ENCODE data around the gene ZSWIM1.

ZSWIM1 gene

GRCh38 chr20:45880988-45881788, at the start of gene ZSWIM1:
TSS of gene ZSWIM1 (plus strand) at chr20:45881227. CDS start at chr20:45882593, 1,366 bp downstream.
- Mint-ChIP-seq H3K27me3 (no peaks in the 10 kb centered on the region), H3K36me3 (peaks cover 20 to 44% of the 10 kb centered on the region in 2 donors), H3K4me3 (peak within 1 kb of the TSS; percentile 85 to 92), H3K4me1 (peaks cover 21 to 52% of the 10 kb centered on the region in 2 donors), H3K27ac (peak within 1 kb of the TSS; percentile 95), H3K9me3 (no peaks in the 10 kb centered on the region)
- DNase-seq, result peak; percentile 98
- peak; percentile 99 for ATAC-seq (replicated peaks)

DNA sequence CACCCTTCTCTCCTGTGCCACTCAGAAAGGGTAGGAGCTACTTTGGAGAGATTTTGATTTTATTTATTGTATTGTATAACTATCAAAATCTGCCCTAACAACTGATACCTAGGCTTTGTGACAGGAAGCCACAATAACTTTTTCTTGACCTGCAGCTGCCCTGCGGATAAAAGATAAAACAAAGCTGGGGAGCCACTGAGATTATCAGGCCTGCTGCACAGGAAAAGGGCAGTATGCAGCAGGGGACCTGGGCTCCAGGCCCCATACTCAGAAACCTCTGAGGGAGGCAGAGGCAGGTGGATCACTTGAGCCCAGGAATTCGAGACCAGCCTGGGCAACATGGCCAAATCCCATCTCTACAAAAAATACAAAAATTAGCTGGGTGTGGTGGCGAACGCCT, 48.4 kb upstream of the ZSWIM1 start:
- ATAC-seq (replicated peaks), result no peak
- peaks cover 0 to 13% of the 10 kb centered on the region in 2 donors for H3K27me3 Mint-ChIP-seq
- no peak overlapping the region for H3K27ac Mint-ChIP-seq
- H3K4me3 Mint-ChIP-seq, result peak overlapping the region; percentile 80 to 84
- peaks cover 2 to 3% of the 10 kb centered on the region in 2 donors for H3K36me3 Mint-ChIP-seq
- H3K9me3 Mint-ChIP-seq, result no peaks in the 10 kb centered on the region
- no peak for DNase-seq
- H3K4me1 Mint-ChIP-seq, result peaks cover 7 to 10% of the 10 kb centered on the region in 2 donors

GRCh38 chr20:45833030-45833882, 47.8 kb upstream of the ZSWIM1 start, which contains the start of gene SNX21:
TSS of gene SNX21 (plus strand) at chr20:45833799. CDS start at chr20:45833920, 121 bp downstream.
- Mint-ChIP-seq H3K27me3 (peaks cover 0 to 9% of the 10 kb centered on the region in 2 donors), H3K36me3 (peaks cover 2 to 3% of the 10 kb centered on the region in 2 donors), H3K4me3 (peak within 1 kb of the TSS; percentile 80 to 84), H3K9me3 (no peaks in the 10 kb centered on the region), H3K27ac (peak within 1 kb of the TSS; percentile 89), H3K4me1 (peaks cover 7 to 10% of the 10 kb centered on the region in 2 donors)
- ATAC-seq (replicated peaks) (peak; percentile 64 to 75), DNase-seq (no peak)

DNA sequence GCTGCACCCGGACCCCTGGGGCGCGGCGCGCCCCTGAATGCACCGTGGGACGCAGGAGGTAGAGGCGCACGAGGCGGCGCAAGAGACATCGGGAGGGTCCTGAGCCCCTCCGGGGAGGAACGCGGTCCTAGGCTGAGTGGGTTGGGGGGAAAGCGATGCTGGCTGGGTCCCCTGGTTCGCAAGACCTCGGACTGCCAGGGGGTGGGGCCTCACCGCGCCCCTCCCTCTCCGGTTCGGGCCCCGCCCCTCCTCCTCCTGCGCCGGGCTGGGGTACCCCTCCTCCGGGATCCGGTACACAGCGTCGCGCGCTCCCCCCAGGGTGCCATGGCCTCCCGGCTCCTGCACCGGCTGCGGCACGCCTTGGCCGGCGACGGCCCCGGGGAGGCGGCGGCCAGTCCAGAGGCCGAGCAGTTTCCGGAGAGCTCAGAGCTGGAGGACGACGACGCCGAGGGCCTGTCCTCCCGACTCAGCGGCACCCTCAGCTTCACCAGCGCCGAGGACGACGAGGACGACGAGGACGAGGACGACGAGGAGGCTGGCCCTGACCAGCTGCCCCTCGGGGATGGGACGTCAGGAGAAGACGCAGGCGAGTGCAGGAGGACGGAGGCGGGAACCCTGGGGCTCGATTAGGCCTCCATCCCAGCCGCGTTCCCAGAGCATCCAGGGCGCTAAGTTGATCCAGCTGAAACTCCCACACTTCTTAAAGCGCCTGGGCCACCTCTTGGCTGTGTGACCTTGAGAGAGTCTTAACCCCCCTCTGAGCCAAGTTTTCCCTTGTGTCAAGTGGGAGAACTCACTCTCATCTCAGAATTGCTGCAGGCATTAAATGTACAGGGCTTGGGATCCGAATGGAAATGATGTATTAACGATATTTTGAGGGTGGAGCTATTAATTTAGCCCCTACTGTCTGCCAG, 46.9 kb upstream of the ZSWIM1 start:
- H3K9me3 Mint-ChIP-seq, result no peaks in the 10 kb centered on the region
- DNase-seq (no peak), ATAC-seq (replicated peaks) (peak; percentile 69 to 73)
- H3K36me3 Mint-ChIP-seq, result peaks cover 2 to 3% of the 10 kb centered on the region in 2 donors
- H3K27ac Mint-ChIP-seq, result no peak overlapping the region
- peaks cover 0 to 6% of the 10 kb centered on the region in 2 donors for H3K27me3 Mint-ChIP-seq
- H3K4me1 Mint-ChIP-seq, result peaks cover 7 to 10% of the 10 kb centered on the region in 2 donors
- H3K4me3 Mint-ChIP-seq, result peak overlapping the region; percentile 80 to 84

- DNase-seq (no peak), ATAC-seq (replicated peaks) (no peak)
- peak overlapping the region in 1 of 2 donors; percentile 80 for H3K4me3 Mint-ChIP-seq
- no peak overlapping the region for H3K27ac Mint-ChIP-seq
- H3K9me3 Mint-ChIP-seq, result no peaks in the 10 kb centered on the region
- peaks cover 0 to 6% of the 10 kb centered on the region in 2 donors for H3K27me3 Mint-ChIP-seq
- peaks cover 7 to 10% of the 10 kb centered on the region in 2 donors for H3K4me1 Mint-ChIP-seq
- peaks cover 2 to 3% of the 10 kb centered on the region in 2 donors for H3K36me3 Mint-ChIP-seq
These were observed 46.2 kb upstream of the ZSWIM1 start for GRCh38 chr20:45834797-45835161.

- Mint-ChIP-seq H3K27ac (no peak overlapping the region), H3K4me3 (no peak overlapping the region), H3K4me1 (peaks cover 7 to 10% of the 10 kb centered on the region in 2 donors), H3K9me3 (no peaks in the 10 kb centered on the region), H3K27me3 (peaks cover 0 to 6% of the 10 kb centered on the region in 2 donors), H3K36me3 (peaks cover 2 to 3% of the 10 kb centered on the region in 2 donors)
- DNase-seq, result no peak
- ATAC-seq (replicated peaks), result no peak
These were observed 45.7 kb upstream of the ZSWIM1 start for GRCh38 chr20:45835329-45835765.

DNA sequence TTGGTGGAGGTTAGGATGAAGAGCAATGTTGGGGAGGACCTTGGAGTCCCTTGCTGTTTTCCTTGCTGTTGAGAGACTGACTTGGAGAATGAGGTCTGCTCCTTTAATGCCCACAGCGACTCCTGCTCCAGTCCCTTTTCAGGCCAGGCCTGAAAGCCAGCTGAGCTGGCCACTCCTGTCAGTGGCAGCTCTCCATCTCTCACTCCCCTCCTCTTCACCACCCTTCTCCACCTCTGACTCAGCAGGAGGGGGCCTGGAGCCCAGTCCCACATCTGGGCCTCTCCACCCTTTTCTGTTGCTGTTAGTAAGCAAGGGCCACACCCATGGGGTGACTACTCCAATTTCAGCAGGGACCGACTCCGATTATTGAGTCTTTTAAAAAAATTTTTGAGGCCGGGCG, 45.2 kb upstream of the ZSWIM1 start:
- Mint-ChIP-seq H3K9me3 (no peaks in the 10 kb centered on the region), H3K27ac (no peak overlapping the region), H3K36me3 (peaks cover 2 to 3% of the 10 kb centered on the region in 2 donors), H3K4me1 (peaks cover 7 to 10% of the 10 kb centered on the region in 2 donors), H3K27me3 (peaks cover 0 to 6% of the 10 kb centered on the region in 2 donors), H3K4me3 (no peak overlapping the region)
- DNase-seq (no peak), ATAC-seq (replicated peaks) (no peak)

DNA sequence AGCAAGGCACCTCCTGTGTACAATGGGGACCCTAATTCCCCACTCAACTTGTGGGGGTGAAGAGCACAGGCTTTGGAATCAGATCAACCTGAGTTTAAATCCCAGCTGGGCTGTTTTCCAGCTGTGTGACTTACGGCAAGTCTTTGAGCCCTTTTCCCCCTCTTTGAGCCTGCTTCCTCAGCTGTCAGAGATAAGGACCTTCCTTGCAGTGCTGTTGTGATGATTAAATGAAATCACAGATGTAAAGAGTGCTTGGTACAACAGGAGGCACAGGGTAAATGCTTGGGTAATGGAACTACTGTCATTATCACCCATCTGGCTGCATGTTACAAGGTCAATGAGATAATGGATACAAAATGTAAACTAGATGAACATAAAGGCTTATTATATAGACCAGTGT, 44.2 kb upstream of the ZSWIM1 start:
- DNase-seq (no peak), ATAC-seq (replicated peaks) (no peak)
- Mint-ChIP-seq H3K9me3 (no peaks in the 10 kb centered on the region), H3K36me3 (peaks cover 6 to 9% of the 10 kb centered on the region in 2 donors), H3K27ac (no peak overlapping the region), H3K4me3 (no peak overlapping the region), H3K4me1 (peaks cover 9 to 20% of the 10 kb centered on the region in 2 donors), H3K27me3 (peaks cover 0 to 6% of the 10 kb centered on the region in 2 donors)

- H3K27ac Mint-ChIP-seq, result no peak overlapping the region
- no peak for ATAC-seq (replicated peaks)
These were observed 40.3 kb upstream of the ZSWIM1 start for GRCh38 chr20:45840700-45841198.

GRCh38 chr20:45841407-45842129, 39.5 kb upstream of the ZSWIM1 start:
- no peaks in the 10 kb centered on the region for H3K9me3 Mint-ChIP-seq
- ATAC-seq (replicated peaks), result no peak
- peaks cover 22 to 40% of the 10 kb centered on the region in 2 donors for H3K36me3 Mint-ChIP-seq
- DNase-seq, result no peak
- no peaks in the 10 kb centered on the region for H3K27me3 Mint-ChIP-seq
- peaks cover 16 to 26% of the 10 kb centered on the region in 2 donors for H3K4me1 Mint-ChIP-seq
- peak overlapping the region in 1 of 2 donors; percentile 25 for H3K4me3 Mint-ChIP-seq
- peak overlapping the region; percentile 73 for H3K27ac Mint-ChIP-seq

More at GRCh38 chr20:45840700-45841198, 40.3 kb upstream of the ZSWIM1 start:
- Mint-ChIP-seq H3K36me3 (peaks cover 23 to 38% of the 10 kb centered on the region in 2 donors), H3K4me3 (no peak overlapping the region), H3K4me1 (peaks cover 16 to 26% of the 10 kb centered on the region in 2 donors), H3K9me3 (no peaks in the 10 kb centered on the region), H3K27me3 (no peaks in the 10 kb centered on the region)
- DNase-seq, result no peak

DNA sequence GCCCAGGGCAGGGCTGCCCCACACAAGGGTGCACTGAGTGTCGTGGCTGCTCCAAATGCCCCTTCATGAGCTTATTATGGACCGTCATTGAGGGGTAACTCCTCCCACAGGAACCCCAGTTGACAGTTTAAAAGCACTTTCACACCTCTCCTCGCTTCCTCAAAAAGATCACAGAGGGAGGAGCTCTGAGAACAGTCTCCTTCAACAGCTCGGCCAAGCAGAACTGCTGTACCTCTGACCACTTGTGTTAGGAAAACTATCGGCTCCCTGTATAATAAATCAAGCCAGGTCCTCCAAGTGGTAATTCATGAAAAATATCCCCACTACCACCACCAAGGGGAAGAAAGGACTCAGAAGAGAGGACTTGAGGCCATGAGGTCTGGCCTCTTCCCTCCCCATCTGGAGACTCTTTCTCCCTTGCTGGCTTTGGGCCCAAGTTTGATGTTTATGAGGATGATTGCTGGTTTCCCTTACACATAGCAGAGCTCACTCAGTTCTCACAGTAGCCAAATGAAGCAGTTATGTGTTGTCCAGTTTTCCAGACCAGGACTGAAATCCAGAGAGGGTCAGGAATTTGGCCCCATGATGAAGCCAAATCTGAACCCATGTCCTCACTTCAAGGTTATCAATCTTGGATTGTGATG, 38.7 kb upstream of the ZSWIM1 start:
- peak overlapping the region; percentile 73 for H3K27ac Mint-ChIP-seq
- DNase-seq (peak; percentile 35), ATAC-seq (replicated peaks) (peak; percentile 98)
- H3K27me3 Mint-ChIP-seq, result no peaks in the 10 kb centered on the region
- no peaks in the 10 kb centered on the region for H3K9me3 Mint-ChIP-seq
- H3K36me3 Mint-ChIP-seq, result peaks cover 21 to 39% of the 10 kb centered on the region in 2 donors
- H3K4me3 Mint-ChIP-seq, result peak overlapping the region; percentile 25 to 41
- H3K4me1 Mint-ChIP-seq, result peaks cover 16 to 26% of the 10 kb centered on the region in 2 donors

- Mint-ChIP-seq H3K36me3 (peaks cover 24 to 44% of the 10 kb centered on the region in 2 donors), H3K27ac (no peak overlapping the region), H3K4me3 (no peak overlapping the region)
These were observed 37.5 kb upstream of the ZSWIM1 start for GRCh38 chr20:45843506-45843905.

More at GRCh38 chr20:45843506-45843905, 37.5 kb upstream of the ZSWIM1 start:
- Mint-ChIP-seq H3K27me3 (no peaks in the 10 kb centered on the region), H3K4me1 (peaks cover 16 to 30% of the 10 kb centered on the region in 2 donors), H3K9me3 (no peaks in the 10 kb centered on the region)
- DNase-seq (no peak), ATAC-seq (replicated peaks) (no peak)

Measured in stimulated activated naive B cell treated with anti-CD40 and anti-IgM and Interleukin-4, amounts not matched to agents 10 μg/mL and 1 μg/mL and 100 μg/mL, for 72 hours (primary cell).